OCI-LY3 (cell line): ENCODE results near the gene TMEM255B.

ENCODE experiments used
- H2AFZ ChIP-seq: fragments of 200-600, 300-600 bp; shearing (Covaris generic); 2 replicates; pipeline ENCODE4 v1.6.0; 2014; ENCODE audit warnings: antibody characterized with exemption, low read depth, low read length
- H3K27ac ChIP-seq: fragments of 200-600, 300-600 bp; sonication (generic); 2 replicates; pipeline ENCODE4 v1.5.1; 2014; ENCODE audit warnings: mild to moderate bottlenecking, low read length, moderate library complexity, mixed read lengths
- H3K27me3 ChIP-seq: fragments of 200-600, 300-600 bp; sonication (generic); 2 replicates; pipeline ENCODE4 v1.6.1; 2014; ENCODE audit warnings: low read depth, low read length, mixed read lengths
- H3K36me3 ChIP-seq: fragments of 200-600, 300-600 bp; sonication (generic); replicated peaks from 2 replicates; pipeline ENCODE3; 2014; ENCODE audit warnings: low read depth, low read length, mixed read lengths
- H3K4me1 ChIP-seq: fragments of 300-600, 200-600 bp; sonication (generic); 2 replicates; pipeline ENCODE4 v1.6.1; 2014; ENCODE audit warnings: low read length, mixed read lengths
- H3K4me2 ChIP-seq: fragments of 200-600, 300-600 bp; sonication (generic); 2 replicates; pipeline ENCODE4 v1.6.1; 2014; ENCODE audit warnings: low read length, mixed read lengths
- H3K4me3 ChIP-seq: fragments of 300-600, 200-600 bp; sonication (generic); 2 replicates; pipeline ENCODE4 v1.5.1; 2014; ENCODE audit warnings: antibody characterized with exemption, mild to moderate bottlenecking, low read length, moderate library complexity
- H3K79me2 ChIP-seq: fragments of 300-600, 200-600 bp; shearing (Covaris generic); 2 replicates; pipeline ENCODE4 v1.6.1; 2014; ENCODE audit warnings: mild to moderate bottlenecking, low read length, mixed read lengths
- H3K9ac ChIP-seq: fragments of 300-600, 200-600 bp; shearing (Covaris generic); 2 replicates; pipeline ENCODE4 v1.6.0; 2014; ENCODE audit warnings: mild to moderate bottlenecking, low read length, moderate library complexity
- H3K9me3 ChIP-seq: fragments of 200-600, 300-600 bp; shearing (Covaris generic); 2 replicates; pipeline ENCODE4 v1.6.1; 2014; ENCODE audit warnings: low read length, mixed read lengths; ENCODE audit not compliant: insufficient read depth
- H4K20me1 ChIP-seq: fragments of 200-600, 300-600 bp; sonication (generic); 2 replicates; pipeline ENCODE4 v1.6.1; 2016; ENCODE audit warnings: low read length, mixed read lengths; ENCODE audit not compliant: insufficient read depth
- EZH2phosphoT487 ChIP-seq: fragments of 200-600 bp; shearing (Covaris generic); IDR thresholded peaks from 2 replicates; pipeline ENCODE4 v1.6.1; 2018; ENCODE audit warnings: antibody characterized with exemption, mixed run types, low read depth
- TF ChIP-seq, protein P1 (sequence below): fragments of 200-600, 300-600 bp; sonication (generic); IDR thresholded peaks from 2 replicates; pipeline ENCODE4 v1.5.1; 2014; ENCODE audit warnings: antibody characterized with exemption, low read length, low read depth

Gene TMEM255B

DNA sequence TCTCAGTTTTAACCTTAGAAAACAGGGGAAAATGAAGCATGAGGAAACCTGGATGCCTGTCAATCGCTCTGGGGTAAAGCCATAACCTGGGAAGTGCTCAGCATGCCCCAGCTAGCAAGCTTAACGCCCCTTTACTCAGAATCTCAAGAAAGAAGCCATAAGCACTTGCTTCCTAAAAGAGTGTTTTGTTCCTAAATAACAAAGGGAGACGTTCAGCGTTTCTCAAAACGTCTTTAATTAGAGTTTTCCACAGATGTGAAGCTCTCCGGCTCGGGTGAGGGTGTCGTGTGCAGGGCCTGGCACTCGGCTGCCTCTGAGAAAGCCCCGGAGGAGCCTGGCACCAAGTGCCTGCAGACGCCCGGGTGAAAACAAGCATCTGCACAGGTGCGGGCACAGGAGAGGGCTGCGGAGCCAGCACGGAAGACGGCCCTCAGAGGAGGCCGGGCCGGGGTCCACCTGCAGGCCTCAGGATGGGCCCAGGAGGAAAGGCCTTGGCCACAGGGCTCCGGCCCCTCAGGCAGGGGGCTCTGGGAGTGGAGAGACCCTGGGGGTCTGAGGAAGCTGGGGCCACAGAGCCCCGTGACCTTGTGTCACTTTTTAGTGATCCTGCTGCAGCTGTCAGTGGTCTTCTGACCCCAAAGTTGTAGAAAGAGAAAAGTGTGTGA is 98.6 kb downstream of the TMEM255B start:
- Histone ChIP-seq H4K20me1 (no peaks in the 10 kb centered on the region), H3K36me3 (no peaks in the 10 kb centered on the region), H3K27me3 (peaks cover 5% of the 10 kb centered on the region; the same call in 1 of the 2 replicates), H2AFZ (no peak overlapping the region), H3K4me3 (no peak overlapping the region), H3K9ac (no peak overlapping the region), H3K4me1 (no peaks in the 10 kb centered on the region), H3K27ac (no peak overlapping the region), H3K9me3 (no peaks in the 10 kb centered on the region; the same call in 1 of the 2 replicates), H3K79me2 (no peaks in the 10 kb centered on the region), H3K4me2 (no peak overlapping the region)
- no peak for TF ChIP-seq EZH2phosphoT487
- TF ChIP-seq, protein P1, sequence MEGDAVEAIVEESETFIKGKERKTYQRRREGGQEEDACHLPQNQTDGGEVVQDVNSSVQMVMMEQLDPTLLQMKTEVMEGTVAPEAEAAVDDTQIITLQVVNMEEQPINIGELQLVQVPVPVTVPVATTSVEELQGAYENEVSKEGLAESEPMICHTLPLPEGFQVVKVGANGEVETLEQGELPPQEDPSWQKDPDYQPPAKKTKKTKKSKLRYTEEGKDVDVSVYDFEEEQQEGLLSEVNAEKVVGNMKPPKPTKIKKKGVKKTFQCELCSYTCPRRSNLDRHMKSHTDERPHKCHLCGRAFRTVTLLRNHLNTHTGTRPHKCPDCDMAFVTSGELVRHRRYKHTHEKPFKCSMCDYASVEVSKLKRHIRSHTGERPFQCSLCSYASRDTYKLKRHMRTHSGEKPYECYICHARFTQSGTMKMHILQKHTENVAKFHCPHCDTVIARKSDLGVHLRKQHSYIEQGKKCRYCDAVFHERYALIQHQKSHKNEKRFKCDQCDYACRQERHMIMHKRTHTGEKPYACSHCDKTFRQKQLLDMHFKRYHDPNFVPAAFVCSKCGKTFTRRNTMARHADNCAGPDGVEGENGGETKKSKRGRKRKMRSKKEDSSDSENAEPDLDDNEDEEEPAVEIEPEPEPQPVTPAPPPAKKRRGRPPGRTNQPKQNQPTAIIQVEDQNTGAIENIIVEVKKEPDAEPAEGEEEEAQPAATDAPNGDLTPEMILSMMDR = no peak

DNA sequence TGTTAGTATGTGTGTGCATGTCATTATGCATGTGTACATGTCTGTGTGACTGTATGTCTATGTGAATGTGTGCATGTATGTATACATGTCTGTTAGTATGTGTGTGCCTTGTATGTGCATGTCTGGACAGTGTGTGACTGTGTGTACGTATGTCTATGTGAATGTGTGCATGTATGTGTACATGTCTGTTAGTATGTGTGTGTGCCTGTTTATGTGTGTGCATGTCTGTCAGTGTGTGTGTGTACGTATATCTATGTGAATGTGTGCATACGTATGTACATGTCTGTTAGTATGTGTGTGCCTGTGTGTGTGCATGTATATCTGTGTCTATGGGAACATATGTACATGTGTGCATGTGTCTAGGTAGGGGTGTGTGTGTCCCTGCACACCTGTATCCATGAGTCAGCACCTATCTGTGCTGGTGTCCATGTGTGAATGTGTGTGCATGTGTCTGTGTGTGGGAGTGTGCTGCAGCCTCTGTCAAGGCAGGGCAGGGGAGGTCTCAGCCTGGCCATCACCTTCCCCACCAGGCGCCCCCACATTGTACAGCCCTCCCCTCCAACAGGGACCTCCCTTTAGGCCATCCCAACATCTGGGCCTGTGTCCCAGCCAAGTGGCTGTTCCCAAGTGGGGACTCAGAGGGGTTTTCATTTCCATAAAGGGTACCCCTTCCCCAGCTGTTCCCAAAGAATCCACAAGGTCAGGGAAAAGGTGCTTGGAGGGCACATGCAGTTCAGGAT is 100.5 kb downstream of the TMEM255B start:
- Histone ChIP-seq H3K9me3 (no peaks in the 10 kb centered on the region; the same call in 1 of the 2 replicates), H3K27ac (no peak overlapping the region), H3K4me2 (no peak overlapping the region), H3K79me2 (no peaks in the 10 kb centered on the region), H4K20me1 (no peaks in the 10 kb centered on the region), H3K27me3 (peaks cover 5% of the 10 kb centered on the region; the same call in 1 of the 2 replicates), H2AFZ (no peak overlapping the region), H3K4me3 (no peak overlapping the region), H3K36me3 (no peaks in the 10 kb centered on the region), H3K9ac (no peak overlapping the region), H3K4me1 (no peaks in the 10 kb centered on the region)
- TF ChIP-seq, protein P1 = no peak
- TF ChIP-seq EZH2phosphoT487 = no peak

DNA sequence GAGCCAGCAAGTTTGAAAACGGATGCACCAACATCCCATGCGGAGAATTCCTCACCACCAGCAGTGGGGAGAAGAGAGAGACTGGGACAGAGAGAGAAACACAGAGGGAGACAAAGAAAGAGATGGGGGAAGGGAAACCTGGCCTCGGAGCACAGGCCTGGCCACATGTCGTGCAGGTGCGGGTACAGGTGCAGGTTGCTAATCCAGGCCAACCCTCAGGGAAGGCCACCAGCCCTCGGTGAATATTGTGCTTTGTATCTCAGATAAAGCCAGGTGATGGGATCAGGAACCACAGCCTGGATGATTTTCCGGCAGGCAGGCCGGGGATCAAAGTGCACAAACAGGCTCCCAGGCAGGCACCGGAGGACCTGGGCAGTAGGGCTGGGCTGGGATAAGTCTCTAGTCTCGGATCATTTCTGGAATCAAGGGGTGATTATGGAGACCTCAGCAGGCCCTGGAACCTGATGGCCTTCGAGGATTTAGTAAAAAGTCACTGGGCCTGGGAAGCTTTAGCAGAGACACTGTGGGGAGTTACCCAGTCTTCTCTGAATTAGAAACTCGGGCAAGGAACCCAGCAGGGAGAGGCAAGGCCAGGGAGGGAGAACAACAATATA is 101.1 kb downstream of the TMEM255B start:
- TF ChIP-seq EZH2phosphoT487 = no peak
- H3K27ac ChIP-seq = no peak overlapping the region
- no peak overlapping the region for H2AFZ ChIP-seq
- H3K79me2 ChIP-seq = no peaks in the 10 kb centered on the region
- H3K4me1 ChIP-seq = no peaks in the 10 kb centered on the region
- H3K4me3 ChIP-seq = no peak overlapping the region
- H3K9me3 ChIP-seq = no peaks in the 10 kb centered on the region; the same call in 1 of the 2 replicates
- no peaks in the 10 kb centered on the region for H4K20me1 ChIP-seq
- H3K9ac ChIP-seq = no peak overlapping the region
- H3K4me2 ChIP-seq = no peak overlapping the region
- H3K27me3 ChIP-seq = peaks cover 5% of the 10 kb centered on the region; the same call in 1 of the 2 replicates
- no peaks in the 10 kb centered on the region for H3K36me3 ChIP-seq

DNA sequence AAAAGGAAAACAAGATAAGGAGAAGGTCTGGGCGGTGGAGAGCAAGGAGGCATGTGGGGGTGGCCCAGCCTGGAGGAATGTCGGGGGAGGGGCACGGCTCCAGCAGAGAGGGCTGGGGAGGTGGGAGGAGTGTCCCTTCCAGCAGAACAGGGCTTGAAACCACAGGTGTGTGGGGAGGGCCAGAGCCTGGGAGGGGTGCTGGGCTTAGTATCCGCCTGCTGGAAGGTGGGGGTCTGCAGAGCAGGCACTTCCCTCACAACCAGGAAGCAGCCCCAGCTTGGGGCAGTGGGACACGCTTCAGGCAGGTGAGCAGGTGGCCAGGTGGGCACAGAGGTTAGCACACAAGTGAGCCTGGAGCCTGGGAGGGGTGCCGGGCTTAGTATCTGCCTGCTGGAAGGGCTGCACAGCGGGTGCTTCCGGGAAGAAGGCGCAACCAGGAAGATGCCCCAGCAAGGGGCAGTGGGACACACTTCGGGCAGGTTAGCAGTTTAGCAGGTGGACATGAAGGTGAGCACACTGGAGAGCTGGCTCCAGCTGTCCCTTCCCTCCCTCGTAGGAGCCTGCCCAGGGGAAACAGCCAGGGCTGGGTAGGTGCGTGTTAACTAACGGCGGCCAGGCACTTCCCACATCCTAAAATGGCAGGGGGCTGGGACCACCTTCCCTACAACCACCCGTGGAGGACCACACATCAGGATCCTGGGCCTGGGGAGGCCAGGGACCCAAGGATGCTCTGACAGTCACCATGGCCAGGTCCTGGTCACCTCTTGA is 101.8 kb downstream of the TMEM255B start:
- Histone ChIP-seq H3K4me3 (no peak overlapping the region), H3K79me2 (no peaks in the 10 kb centered on the region), H3K27ac (no peak overlapping the region), H3K36me3 (no peaks in the 10 kb centered on the region), H3K4me2 (no peak overlapping the region), H3K9me3 (no peaks in the 10 kb centered on the region; the same call in 1 of the 2 replicates), H2AFZ (no peak overlapping the region), H3K9ac (no peak overlapping the region), H3K4me1 (no peaks in the 10 kb centered on the region), H3K27me3 (peaks cover 5% of the 10 kb centered on the region; the same call in 1 of the 2 replicates), H4K20me1 (no peaks in the 10 kb centered on the region)
- TF ChIP-seq, protein P1 = no peak
- no peak for TF ChIP-seq EZH2phosphoT487
